ENCODE data around the gene ZNF680.
"Not testable (repeated sequence)": the region's sequence is repeated elsewhere in the genome, so short reads cannot be mapped to it uniquely, and the experiment has no call there.

ZNF680 gene

DNA sequence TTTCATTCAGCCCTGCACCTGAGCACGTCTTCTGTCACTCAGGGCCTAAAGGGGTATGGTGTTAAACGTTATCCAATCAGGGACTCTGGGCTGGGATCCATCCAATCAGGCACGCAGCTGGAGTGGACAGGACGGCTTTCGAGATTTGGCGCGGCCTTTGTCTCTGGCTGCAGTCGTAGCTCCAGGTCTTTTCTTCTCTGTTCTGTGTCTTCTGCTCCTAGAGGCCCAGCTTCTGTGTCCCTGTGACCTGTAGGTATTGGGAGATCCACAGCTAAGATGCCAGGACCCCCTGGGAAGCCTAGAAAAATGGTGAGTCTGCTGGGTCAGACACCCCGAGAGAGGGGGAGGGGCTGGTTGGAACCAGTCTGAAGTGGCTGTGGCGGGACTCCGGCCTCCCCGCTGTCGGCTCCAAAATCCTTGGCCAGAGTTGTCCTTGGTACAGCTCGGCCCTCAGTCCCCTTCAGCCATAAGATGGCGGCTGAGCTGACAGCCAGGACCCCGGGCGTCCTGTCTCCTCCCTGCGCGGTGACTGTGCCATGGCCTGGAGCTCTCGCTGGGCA is 11.7 kb upstream of the ZNF680 start:
- no peak for TF ChIP-seq CTCF (IDR thresholded peaks at IDR 0.05; ENCODE audit: poor library complexity, severe bottlenecking)
- peak; percentile 64 for DNase-seq (ENCODE audit: low spot score)
- peaks cover 5% of the 10 kb centered on the region for H3K27me3 ChIP-seq (ENCODE audit: insufficient read depth, poor library complexity, severe bottlenecking)
- H3K9me3 ChIP-seq (ENCODE audit: severe bottlenecking) = no peaks in the 10 kb centered on the region
- H3K4me3 ChIP-seq (ENCODE audit: severe bottlenecking) = peak overlapping the region; percentile 56
- no peaks in the 10 kb centered on the region for H3K36me3 ChIP-seq (ENCODE audit: low read depth)
- H3K4me1 ChIP-seq (ENCODE audit: insufficient read depth, poor library complexity, severe bottlenecking) = no peaks in the 10 kb centered on the region
- H3K27ac ChIP-seq (ENCODE audit: poor library complexity, severe bottlenecking) = peak overlapping the region; percentile 30
- ATAC-seq (ENCODE audit: low read depth) = peak; percentile 97

- H3K4me1 ChIP-seq (ENCODE audit: insufficient read depth, poor library complexity, severe bottlenecking); DNase-seq (ENCODE audit: low spot score); H3K27ac ChIP-seq (ENCODE audit: poor library complexity, severe bottlenecking); H3K9me3 ChIP-seq (ENCODE audit: severe bottlenecking); ATAC-seq (ENCODE audit: low read depth); H3K27me3 ChIP-seq (ENCODE audit: insufficient read depth, poor library complexity, severe bottlenecking); H3K4me3 ChIP-seq (ENCODE audit: severe bottlenecking); H3K36me3 ChIP-seq (ENCODE audit: low read depth): not testable (repeated sequence)
These were observed 7.4 kb upstream of the ZNF680 start for GRCh38 chr7:64570284-64570605.

- H3K27ac ChIP-seq (ENCODE audit: poor library complexity, severe bottlenecking); H3K9me3 ChIP-seq (ENCODE audit: severe bottlenecking); H3K4me1 ChIP-seq (ENCODE audit: insufficient read depth, poor library complexity, severe bottlenecking); DNase-seq (ENCODE audit: low spot score); H3K36me3 ChIP-seq (ENCODE audit: low read depth); H3K4me3 ChIP-seq (ENCODE audit: severe bottlenecking); H3K27me3 ChIP-seq (ENCODE audit: insufficient read depth, poor library complexity, severe bottlenecking): not testable (repeated sequence)
- peak; percentile 6 for TF ChIP-seq CTCF (IDR thresholded peaks at IDR 0.05; ENCODE audit: poor library complexity, severe bottlenecking)
- peak; percentile 28; the same call in 1 of the 3 replicates for ATAC-seq (ENCODE audit: low read depth)
These were observed 6.8 kb upstream of the ZNF680 start for GRCh38 chr7:64569372-64570283.

- ATAC-seq (ENCODE audit: low read depth) (no peak), DNase-seq (ENCODE audit: low spot score) (no peak)
- Histone ChIP-seq H3K27ac (ENCODE audit: poor library complexity, severe bottlenecking) (peak overlapping the region; percentile 63), H3K9me3 (ENCODE audit: severe bottlenecking) (no peaks in the 10 kb centered on the region), H3K4me1 (ENCODE audit: insufficient read depth, poor library complexity, severe bottlenecking) (peaks cover 13% of the 10 kb centered on the region), H3K27me3 (ENCODE audit: insufficient read depth, poor library complexity, severe bottlenecking) (no peaks in the 10 kb centered on the region), H3K36me3 (ENCODE audit: low read depth) (peaks cover 29% of the 10 kb centered on the region), H3K4me3 (ENCODE audit: severe bottlenecking) (peak overlapping the region; percentile 64)
- TF ChIP-seq CTCF (IDR thresholded peaks at IDR 0.05; ENCODE audit: poor library complexity, severe bottlenecking) = no peak
These were observed 630 bp downstream of the ZNF680 start for GRCh38 chr7:64562256-64562625.

- peaks cover 44% of the 10 kb centered on the region for H3K36me3 ChIP-seq (ENCODE audit: low read depth)
- H3K27ac ChIP-seq (ENCODE audit: poor library complexity, severe bottlenecking) = peak overlapping the region; percentile 46
- DNase-seq (ENCODE audit: low spot score) (no peak), ATAC-seq (ENCODE audit: low read depth) (no peak)
- no peaks in the 10 kb centered on the region for H3K27me3 ChIP-seq (ENCODE audit: insufficient read depth, poor library complexity, severe bottlenecking)
- peaks cover 9% of the 10 kb centered on the region for H3K9me3 ChIP-seq (ENCODE audit: severe bottlenecking)
- H3K4me3 ChIP-seq (ENCODE audit: severe bottlenecking) = no peak overlapping the region
- peaks cover 13% of the 10 kb centered on the region for H3K4me1 ChIP-seq (ENCODE audit: insufficient read depth, poor library complexity, severe bottlenecking)
- no peak for TF ChIP-seq CTCF (IDR thresholded peaks at IDR 0.05; ENCODE audit: poor library complexity, severe bottlenecking)
These were observed 3.7 kb downstream of the ZNF680 start for GRCh38 chr7:64559206-64559605.
